ENCODE measurements around the gene KLHL36. TPM values are rescaled to one million over a fixed set of nuclear protein-coding genes. Genes with fewer than 3 reads are reported as not detected.

The KLHL36 gene
- total RNA-seq, 1 experiment from 2014 or later: 56.1 TPM

DNA sequence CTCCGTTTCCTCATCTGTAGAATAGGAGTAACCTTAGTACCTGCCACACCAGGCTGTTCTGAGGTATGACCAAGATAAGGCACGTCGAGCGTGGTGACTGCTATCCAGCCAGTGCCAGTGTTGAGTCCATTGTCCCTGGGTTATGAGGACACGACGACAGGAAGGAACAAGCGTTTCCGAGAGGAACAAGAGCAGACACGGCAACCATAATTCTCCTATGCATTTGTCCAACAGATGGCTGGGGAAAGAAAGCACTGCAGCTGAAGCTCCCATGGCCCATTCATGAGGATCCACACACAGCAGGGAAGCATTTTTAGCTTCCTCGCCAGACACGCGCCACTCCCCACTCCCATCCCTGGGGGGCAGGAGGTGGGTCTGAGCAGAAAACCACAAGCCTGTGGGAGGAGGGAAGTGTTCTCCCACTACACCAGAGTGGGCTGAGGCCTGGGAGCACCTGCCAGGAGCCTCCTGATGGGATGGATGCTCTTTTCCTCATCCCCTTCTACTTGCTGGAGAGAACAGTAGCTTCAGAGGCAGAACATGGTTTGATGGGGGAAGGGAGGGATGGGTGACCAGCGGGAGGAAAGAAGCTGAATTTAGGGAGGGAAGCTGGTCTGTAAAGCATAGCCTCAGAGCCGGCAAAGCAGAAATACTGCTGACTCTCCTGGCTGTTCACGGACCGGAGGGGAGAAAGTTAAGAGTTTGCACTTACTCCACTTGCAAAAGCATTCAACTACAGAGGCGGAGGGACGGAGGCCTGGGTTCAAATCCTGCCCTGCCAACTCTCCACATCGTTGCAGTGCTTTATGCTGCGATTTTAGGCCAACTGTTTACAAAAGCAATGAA lies 33.1 kb upstream of the KLHL36 start:
- Mint-ChIP-seq H3K27ac (no peak overlapping the region), H3K27me3 (ENCODE audit: low read depth) (peaks cover 11% of the 10 kb centered on the region), H3K9me3 (no peaks in the 10 kb centered on the region), H3K36me3 (peaks cover 15% of the 10 kb centered on the region), H3K4me3 (peak overlapping the region; percentile 8; the same call in 1 of the 2 replicates), H3K4me1 (peaks cover 38% of the 10 kb centered on the region)
- no peak for TF ChIP-seq SP1 (CRISPR knock-in tag; conservative IDR thresholded peaks at IDR 0.05)
- ChIA-PET CTCF (interaction anchor here (1.0 to 2.6 kb wide), 5 partner anchors 57 to 109 kb away, joined by 3 to 9 read pairs (median 6); no protein-coding TSS in a partner anchor), POLR2A (no interaction called here)
- DNase-seq (ENCODE audit: low spot score): no peak
- no peak for ATAC-seq

DNA sequence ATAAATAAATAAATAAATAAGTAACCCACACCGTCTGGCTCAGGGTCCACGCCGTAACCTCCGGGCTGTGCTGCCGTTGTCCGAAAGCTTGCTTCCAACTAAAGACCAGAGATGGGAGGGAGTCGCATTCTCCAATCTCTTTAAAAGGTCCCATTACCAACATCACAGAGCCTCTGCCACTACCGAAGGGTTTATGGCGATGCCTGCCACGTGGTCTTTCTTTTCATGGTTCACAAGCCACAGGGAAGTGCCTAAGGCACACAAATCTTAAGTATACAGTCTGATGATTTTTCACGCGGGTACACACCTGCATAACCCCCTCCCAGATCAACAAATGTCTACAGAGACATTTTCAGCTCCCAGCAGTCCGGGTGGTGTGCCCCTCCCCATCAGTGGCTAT lies 31.8 kb upstream of the KLHL36 start:
- Mint-ChIP-seq H3K4me1 (peaks cover 42% of the 10 kb centered on the region), H3K27me3 (ENCODE audit: low read depth) (peaks cover 11% of the 10 kb centered on the region), H3K9me3 (no peaks in the 10 kb centered on the region), H3K27ac (no peak overlapping the region), H3K36me3 (peaks cover 2% of the 10 kb centered on the region; the same call in 1 of the 2 replicates), H3K4me3 (peak overlapping the region; percentile 96)
- ChIA-PET CTCF (interaction anchor here (1.3 to 3.1 kb wide), 3 partner anchors 56 to 109 kb away, joined by 4 to 9 read pairs (median 6); no protein-coding TSS in a partner anchor), POLR2A (interaction anchor here (0.9 kb wide), 1 partner anchor 97 kb away, joined by 4 read pairs; no protein-coding TSS in a partner anchor)
- DNase-seq (ENCODE audit: low spot score): no peak
- ATAC-seq: no peak
- no peak for TF ChIP-seq ESRRA (CRISPR knock-in tag; IDR thresholded peaks at IDR 0.05; ENCODE audit: borderline replicate concordance)
- TF ChIP-seq, protein P1, sequence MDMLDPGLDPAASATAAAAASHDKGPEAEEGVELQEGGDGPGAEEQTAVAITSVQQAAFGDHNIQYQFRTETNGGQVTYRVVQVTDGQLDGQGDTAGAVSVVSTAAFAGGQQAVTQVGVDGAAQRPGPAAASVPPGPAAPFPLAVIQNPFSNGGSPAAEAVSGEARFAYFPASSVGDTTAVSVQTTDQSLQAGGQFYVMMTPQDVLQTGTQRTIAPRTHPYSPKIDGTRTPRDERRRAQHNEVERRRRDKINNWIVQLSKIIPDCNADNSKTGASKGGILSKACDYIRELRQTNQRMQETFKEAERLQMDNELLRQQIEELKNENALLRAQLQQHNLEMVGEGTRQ (CRISPR knock-in tag; IDR thresholded peaks at IDR 0.05): no peak
- TF ChIP-seq, protein P2, sequence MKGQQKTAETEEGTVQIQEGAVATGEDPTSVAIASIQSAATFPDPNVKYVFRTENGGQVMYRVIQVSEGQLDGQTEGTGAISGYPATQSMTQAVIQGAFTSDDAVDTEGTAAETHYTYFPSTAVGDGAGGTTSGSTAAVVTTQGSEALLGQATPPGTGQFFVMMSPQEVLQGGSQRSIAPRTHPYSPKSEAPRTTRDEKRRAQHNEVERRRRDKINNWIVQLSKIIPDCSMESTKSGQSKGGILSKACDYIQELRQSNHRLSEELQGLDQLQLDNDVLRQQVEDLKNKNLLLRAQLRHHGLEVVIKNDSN (CRISPR knock-in tag; IDR thresholded peaks at IDR 0.05): no peak
- no peak for TF ChIP-seq ZNF121 (CRISPR knock-in tag; IDR thresholded peaks at IDR 0.05)
- TF ChIP-seq, protein P3, sequence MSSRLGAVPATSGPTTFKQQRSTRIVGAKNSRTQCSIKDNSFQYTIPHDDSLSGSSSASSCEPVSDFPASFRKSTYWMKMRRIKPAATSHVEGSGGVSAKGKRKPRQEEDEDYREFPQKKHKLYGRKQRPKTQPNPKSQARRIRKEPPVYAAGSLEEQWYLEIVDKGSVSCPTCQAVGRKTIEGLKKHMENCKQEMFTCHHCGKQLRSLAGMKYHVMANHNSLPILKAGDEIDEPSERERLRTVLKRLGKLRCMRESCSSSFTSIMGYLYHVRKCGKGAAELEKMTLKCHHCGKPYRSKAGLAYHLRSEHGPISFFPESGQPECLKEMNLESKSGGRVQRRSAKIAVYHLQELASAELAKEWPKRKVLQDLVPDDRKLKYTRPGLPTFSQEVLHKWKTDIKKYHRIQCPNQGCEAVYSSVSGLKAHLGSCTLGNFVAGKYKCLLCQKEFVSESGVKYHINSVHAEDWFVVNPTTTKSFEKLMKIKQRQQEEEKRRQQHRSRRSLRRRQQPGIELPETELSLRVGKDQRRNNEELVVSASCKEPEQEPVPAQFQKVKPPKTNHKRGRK (CRISPR knock-in tag; IDR thresholded peaks at IDR 0.05; ENCODE audit: borderline replicate concordance): no peak
- no peak for TF ChIP-seq ATF1 (CRISPR knock-in tag; IDR thresholded peaks at IDR 0.05)
- TF ChIP-seq, protein P4, sequence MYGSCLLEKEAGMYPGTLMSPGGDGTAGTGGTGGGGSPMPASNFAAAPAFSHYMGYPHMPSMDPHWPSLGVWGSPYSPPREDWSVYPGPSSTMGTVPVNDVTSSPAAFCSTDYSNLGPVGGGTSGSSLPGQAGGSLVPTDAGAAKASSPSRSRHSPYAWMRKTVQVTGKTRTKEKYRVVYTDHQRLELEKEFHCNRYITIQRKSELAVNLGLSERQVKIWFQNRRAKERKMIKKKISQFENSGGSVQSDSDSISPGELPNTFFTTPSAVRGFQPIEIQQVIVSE (CRISPR knock-in tag; IDR thresholded peaks at IDR 0.05; ENCODE audit: borderline replicate concordance): no peak

DNA sequence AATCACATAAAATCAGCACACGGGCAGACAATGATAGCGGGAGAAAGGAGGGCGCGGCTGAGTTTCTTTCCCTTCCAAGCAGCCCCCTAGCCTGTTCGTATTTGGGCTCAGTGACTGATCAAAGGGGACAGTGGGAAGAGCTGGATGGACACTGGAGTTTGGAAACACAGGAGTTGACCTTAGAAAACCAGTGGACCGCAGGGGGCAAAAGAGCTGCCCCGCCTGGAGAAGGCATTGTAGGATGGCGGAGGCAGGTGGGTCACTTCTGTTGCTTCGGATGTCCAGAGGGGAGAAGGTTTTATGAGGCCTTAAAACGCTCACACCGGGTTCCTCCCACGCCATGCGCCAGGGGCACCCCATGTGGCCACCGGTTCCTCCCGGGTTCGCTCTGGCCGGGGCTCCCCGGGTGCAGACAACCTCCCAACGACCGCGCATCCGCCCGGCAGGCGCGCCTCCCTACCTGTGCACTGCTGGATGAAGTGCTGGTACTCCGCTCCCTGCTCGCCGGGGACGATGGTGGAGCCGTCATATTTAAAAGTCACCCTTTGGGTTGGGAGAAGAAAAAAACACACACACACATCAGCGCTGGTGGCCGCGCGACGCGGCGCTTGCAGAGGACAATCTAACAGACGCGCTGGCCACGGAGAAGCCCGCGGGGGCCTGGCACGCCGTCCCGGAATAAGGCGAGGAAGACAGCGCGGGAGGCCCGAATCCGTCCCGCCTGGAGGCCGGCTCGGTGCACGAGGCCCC lies 31.1 kb upstream of the KLHL36 start:
- peak; percentile 20 for ATAC-seq
- POLR2A ChIA-PET: interaction anchor here (0.9 to 1.6 kb wide), 3 partner anchors 19 to 98 kb away, joined by 3 to 8 read pairs (median 4); no protein-coding TSS in a partner anchor
- no peak for TF ChIP-seq SP1 (CRISPR knock-in tag; conservative IDR thresholded peaks at IDR 0.05)
- no peak for TF ChIP-seq ZNF219 (CRISPR knock-in tag; IDR thresholded peaks at IDR 0.05; ENCODE audit: borderline replicate concordance)
- TF ChIP-seq GTF2I (CRISPR knock-in tag; conservative IDR thresholded peaks at IDR 0.05): no peak
- TF ChIP-seq, protein P5, sequence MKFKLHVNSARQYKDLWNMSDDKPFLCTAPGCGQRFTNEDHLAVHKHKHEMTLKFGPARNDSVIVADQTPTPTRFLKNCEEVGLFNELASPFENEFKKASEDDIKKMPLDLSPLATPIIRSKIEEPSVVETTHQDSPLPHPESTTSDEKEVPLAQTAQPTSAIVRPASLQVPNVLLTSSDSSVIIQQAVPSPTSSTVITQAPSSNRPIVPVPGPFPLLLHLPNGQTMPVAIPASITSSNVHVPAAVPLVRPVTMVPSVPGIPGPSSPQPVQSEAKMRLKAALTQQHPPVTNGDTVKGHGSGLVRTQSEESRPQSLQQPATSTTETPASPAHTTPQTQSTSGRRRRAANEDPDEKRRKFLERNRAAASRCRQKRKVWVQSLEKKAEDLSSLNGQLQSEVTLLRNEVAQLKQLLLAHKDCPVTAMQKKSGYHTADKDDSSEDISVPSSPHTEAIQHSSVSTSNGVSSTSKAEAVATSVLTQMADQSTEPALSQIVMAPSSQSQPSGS (CRISPR knock-in tag; IDR thresholded peaks at IDR 0.05; ENCODE audit: borderline replicate concordance, low read depth): no peak
- no peak for TF ChIP-seq TCF7 (CRISPR knock-in tag; IDR thresholded peaks at IDR 0.05; ENCODE audit: low read depth)
- TF ChIP-seq, protein P6, sequence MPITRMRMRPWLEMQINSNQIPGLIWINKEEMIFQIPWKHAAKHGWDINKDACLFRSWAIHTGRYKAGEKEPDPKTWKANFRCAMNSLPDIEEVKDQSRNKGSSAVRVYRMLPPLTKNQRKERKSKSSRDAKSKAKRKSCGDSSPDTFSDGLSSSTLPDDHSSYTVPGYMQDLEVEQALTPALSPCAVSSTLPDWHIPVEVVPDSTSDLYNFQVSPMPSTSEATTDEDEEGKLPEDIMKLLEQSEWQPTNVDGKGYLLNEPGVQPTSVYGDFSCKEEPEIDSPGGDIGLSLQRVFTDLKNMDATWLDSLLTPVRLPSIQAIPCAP (CRISPR knock-in tag; IDR thresholded peaks at IDR 0.05): no peak
- TF ChIP-seq JUN (CRISPR knock-in tag; IDR thresholded peaks at IDR 0.05): no peak
- TF ChIP-seq, protein P7, sequence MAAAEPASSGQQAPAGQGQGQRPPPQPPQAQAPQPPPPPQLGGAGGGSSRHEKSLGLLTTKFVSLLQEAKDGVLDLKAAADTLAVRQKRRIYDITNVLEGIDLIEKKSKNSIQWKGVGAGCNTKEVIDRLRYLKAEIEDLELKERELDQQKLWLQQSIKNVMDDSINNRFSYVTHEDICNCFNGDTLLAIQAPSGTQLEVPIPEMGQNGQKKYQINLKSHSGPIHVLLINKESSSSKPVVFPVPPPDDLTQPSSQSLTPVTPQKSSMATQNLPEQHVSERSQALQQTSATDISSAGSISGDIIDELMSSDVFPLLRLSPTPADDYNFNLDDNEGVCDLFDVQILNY (CRISPR knock-in tag; IDR thresholded peaks at IDR 0.05): no peak
- TF ChIP-seq, protein P8, sequence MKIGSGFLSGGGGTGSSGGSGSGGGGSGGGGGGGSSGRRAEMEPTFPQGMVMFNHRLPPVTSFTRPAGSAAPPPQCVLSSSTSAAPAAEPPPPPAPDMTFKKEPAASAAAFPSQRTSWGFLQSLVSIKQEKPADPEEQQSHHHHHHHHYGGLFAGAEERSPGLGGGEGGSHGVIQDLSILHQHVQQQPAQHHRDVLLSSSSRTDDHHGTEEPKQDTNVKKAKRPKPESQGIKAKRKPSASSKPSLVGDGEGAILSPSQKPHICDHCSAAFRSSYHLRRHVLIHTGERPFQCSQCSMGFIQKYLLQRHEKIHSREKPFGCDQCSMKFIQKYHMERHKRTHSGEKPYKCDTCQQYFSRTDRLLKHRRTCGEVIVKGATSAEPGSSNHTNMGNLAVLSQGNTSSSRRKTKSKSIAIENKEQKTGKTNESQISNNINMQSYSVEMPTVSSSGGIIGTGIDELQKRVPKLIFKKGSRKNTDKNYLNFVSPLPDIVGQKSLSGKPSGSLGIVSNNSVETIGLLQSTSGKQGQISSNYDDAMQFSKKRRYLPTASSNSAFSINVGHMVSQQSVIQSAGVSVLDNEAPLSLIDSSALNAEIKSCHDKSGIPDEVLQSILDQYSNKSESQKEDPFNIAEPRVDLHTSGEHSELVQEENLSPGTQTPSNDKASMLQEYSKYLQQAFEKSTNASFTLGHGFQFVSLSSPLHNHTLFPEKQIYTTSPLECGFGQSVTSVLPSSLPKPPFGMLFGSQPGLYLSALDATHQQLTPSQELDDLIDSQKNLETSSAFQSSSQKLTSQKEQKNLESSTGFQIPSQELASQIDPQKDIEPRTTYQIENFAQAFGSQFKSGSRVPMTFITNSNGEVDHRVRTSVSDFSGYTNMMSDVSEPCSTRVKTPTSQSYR (CRISPR knock-in tag; IDR thresholded peaks at IDR 0.05): no peak
- no peak for TF ChIP-seq ZNF396 (CRISPR knock-in tag; IDR thresholded peaks at IDR 0.05; ENCODE audit: borderline replicate concordance)

More for the DNA sequence above, 31.1 kb upstream of the KLHL36 start:
- Mint-ChIP-seq H3K27ac (no peak overlapping the region), H3K4me1 (peaks cover 46% of the 10 kb centered on the region), H3K36me3 (peaks cover 2% of the 10 kb centered on the region; the same call in 1 of the 2 replicates), H3K27me3 (ENCODE audit: low read depth) (peaks cover 11% of the 10 kb centered on the region), H3K4me3 (peak overlapping the region; percentile 96), H3K9me3 (no peaks in the 10 kb centered on the region)
- peak; percentile 46 for DNase-seq (ENCODE audit: low spot score)
- CTCF ChIA-PET: interaction anchor here (2.6 to 3.1 kb wide), 2 partner anchors 55 to 108 kb away, joined by 6 to 9 read pairs; no protein-coding TSS in a partner anchor
